IPS-18c (cell line): ENCODE results near the gene EPHB6.

Experiments
- H3K4me3 ChIP-seq: 2 replicates; pipeline ENCODE4 v1.7.0; 2013; ENCODE audit warnings: low read depth, mild to moderate bottlenecking, low read length, moderate library complexity; ENCODE audit not compliant: insufficient read depth
- H3K9me3 ChIP-seq: one replicate; pipeline ENCODE4 v1.6.1; 2013; ENCODE audit warnings: mild to moderate bottlenecking, low read length, moderate library complexity; ENCODE audit not compliant: control insufficient read depth, insufficient read depth

Gene EPHB6

DNA sequence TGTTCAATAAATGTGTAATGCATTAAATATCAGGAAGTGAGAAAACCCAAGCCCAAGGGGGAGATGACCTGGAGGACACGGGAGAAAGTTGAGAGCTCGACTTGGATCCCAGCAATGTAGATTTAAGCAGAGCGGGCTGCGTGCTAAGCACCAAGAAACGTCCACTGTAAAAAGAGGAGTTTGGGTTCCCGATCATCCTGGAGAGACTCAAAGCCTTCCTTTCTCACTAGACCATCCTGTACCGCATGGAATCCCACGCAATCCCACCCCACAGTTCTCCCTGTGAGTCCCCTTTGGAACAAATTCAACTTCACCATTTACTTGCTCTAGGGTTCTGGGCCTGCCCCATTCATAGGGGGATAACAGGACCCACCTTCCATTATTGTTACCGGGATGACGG, 28.3 kb downstream of the EPHB6 start:
- H3K9me3 ChIP-seq, result no peaks in the 10 kb centered on the region
- no peak overlapping the region for H3K4me3 ChIP-seq

DNA sequence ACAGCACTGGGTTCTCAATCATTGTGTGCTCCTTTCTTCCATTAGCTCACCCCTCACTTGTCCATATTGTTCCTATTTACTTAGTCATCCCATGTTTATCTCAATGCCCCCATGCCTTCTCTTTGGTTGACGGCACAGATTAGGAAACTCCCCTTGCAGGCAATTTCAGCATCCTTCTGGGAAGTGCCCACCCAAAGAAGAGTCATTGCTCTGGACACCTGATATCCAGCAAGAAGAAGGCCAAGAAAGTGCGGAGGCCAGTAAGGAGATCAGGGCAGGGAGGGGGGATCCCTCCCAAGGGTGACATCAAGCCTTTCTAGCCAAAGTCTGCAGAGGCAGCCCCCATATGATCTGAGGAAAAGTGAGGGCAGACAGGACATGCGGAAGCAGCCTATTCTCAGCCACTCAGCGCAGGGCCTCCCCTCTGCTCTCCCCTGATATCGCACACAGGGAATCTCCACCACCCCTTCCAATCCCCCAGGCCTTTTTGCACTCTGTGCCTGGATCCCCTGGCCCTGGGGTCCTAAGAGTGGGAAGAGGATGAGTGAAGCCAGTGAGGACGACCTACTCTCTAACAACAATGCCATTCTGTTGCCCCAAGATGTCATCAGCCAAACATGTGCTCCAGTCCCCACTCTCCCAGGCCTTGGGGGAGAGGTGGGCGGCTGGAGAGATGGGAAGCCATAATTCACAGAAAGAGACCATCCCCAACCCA, 28.9 kb downstream of the EPHB6 start:
- Histone ChIP-seq H3K4me3 (no peak overlapping the region), H3K9me3 (no peaks in the 10 kb centered on the region)

GRCh38 chr7:142884286-142884640, 29.4 kb downstream of the EPHB6 start:
- H3K9me3 ChIP-seq, result no peaks in the 10 kb centered on the region
- H3K4me3 ChIP-seq, result no peak overlapping the region

GRCh38 chr7:142885311-142886230, 30.7 kb downstream of the EPHB6 start, which contains the start of gene TRPV6:
TSS of gene TRPV6 (minus strand) at chr7:142885745.
- no peaks in the 10 kb centered on the region for H3K9me3 ChIP-seq
- H3K4me3 ChIP-seq, result no peak within 1 kb of the TSS

DNA sequence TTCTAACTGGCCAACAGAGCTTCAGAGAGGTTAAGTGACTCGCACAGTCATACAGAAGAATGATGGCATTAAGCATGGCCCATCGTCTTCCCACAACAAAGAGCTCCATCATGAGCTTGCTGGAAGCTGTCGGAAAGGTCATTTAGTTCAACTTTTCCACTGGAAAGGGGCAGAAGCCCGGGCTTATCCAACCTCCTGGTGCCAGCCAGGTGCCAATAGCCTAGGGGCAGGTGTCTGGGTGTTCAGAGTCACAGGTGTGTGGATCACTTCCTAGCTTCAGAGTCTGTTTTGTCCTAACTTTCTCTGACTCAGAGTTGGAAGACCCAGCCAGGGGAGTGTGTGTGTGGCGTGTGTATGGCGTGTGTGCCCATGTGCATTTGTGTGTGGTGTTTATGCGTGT, 32.0 kb downstream of the EPHB6 start:
- Histone ChIP-seq H3K9me3 (no peaks in the 10 kb centered on the region), H3K4me3 (no peak overlapping the region)

DNA sequence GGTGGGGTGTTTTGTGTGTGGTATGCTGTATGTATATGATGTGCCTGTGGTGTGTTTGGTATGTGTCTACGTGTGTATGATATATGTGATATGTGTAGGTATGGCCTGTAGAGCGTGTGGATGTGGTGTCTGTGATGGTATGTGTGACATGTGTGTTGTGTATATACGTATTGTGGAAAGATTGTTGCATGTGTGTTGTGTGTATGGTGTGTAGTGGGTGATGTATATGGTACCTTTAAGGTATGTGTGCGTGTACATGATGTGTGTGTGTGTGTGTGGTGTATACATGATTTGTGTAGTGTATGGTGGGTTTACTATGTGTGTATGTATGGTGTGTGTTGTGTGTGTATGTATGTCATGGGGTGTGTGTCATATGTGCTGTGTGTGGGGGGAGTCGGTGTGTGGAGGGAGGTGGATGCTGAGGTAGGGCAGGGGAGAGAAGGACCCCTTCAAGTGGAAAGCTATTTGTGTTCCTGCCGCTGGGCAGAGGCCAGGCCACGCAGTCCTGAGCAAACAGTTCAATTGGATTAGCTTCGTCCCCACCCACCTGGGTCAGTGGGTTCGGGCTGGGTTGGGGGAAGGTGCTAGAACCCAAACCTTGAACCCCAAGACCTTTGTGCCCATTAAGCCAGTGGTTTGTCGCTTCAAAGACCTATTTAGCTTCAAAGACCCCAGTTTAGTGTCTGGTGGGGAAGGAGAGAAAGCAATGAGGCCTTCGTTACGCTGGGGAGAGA, 32.6 kb downstream of the EPHB6 start:
- H3K9me3 ChIP-seq, result no peaks in the 10 kb centered on the region
- no peak overlapping the region for H3K4me3 ChIP-seq

DNA sequence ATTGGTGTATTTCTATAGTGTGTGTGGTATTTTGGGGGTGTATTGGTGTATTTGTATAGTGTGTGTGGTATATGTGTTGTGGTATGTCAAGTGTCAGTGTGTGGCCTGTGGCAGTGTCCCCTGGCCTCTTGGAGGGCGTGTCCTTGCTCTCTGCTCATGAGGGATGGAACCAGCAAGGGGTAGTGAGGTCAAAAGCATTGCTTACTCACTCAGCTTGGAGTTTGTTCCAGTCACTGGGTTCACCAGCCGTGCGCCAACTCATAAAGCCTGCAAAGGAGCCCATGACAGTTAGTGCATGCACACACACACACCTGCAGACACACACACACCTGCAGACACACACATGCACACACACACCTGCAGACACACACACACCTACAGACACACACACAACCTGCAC, 34.9 kb downstream of the EPHB6 start:
- no peaks in the 10 kb centered on the region for H3K9me3 ChIP-seq
- no peak overlapping the region for H3K4me3 ChIP-seq

DNA sequence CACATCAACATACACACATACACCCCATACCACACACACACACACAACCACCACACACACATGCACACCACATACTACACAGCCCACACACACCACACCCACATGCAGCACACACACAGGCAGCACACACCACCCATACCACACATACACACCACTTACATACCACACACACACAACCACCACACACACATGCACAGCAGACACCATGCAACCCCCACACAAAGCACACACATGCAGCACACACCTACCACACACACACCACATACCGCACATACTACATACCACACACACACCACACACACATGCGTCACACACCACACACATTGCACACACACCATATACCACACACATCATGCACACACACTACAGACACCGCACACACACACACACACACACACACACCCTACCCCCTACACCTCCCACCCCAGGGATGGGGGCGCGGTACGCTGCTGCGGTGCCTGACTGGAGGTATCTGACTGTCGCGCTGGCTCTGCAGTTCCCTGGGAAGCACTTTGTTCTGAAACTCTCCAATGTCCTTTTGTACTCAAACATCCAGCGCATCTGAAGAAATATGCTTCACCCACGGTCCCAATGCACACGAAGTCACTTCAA, 36.1 kb downstream of the EPHB6 start:
- no peak overlapping the region for H3K4me3 ChIP-seq
- H3K9me3 ChIP-seq, result no peaks in the 10 kb centered on the region

- Histone ChIP-seq H3K9me3 (no peaks in the 10 kb centered on the region), H3K4me3 (no peak overlapping the region)
Observed at GRCh38 chr7:142891490-142892082, 36.7 kb downstream of the EPHB6 start.

DNA sequence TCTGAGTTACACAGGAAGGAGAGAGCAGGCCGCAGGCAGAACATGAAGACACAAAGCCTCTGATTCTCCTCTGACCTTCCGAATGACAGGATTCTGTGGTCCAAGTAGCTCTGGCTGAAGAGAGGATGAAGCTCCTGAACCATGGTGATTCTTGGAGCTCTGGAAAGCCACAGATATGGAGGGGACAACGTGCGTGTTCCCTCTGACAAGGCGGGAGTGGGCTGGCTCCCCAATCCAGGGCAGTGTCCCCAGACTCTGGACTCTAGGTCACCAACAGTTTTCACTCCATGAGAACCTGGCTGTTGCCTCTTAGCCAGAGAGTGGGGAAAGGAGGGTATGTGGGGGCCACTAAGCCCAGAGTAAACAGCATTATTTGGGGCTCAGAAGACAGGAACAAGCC, 38.1 kb downstream of the EPHB6 start:
- Histone ChIP-seq H3K9me3 (no peaks in the 10 kb centered on the region), H3K4me3 (no peak overlapping the region)

DNA sequence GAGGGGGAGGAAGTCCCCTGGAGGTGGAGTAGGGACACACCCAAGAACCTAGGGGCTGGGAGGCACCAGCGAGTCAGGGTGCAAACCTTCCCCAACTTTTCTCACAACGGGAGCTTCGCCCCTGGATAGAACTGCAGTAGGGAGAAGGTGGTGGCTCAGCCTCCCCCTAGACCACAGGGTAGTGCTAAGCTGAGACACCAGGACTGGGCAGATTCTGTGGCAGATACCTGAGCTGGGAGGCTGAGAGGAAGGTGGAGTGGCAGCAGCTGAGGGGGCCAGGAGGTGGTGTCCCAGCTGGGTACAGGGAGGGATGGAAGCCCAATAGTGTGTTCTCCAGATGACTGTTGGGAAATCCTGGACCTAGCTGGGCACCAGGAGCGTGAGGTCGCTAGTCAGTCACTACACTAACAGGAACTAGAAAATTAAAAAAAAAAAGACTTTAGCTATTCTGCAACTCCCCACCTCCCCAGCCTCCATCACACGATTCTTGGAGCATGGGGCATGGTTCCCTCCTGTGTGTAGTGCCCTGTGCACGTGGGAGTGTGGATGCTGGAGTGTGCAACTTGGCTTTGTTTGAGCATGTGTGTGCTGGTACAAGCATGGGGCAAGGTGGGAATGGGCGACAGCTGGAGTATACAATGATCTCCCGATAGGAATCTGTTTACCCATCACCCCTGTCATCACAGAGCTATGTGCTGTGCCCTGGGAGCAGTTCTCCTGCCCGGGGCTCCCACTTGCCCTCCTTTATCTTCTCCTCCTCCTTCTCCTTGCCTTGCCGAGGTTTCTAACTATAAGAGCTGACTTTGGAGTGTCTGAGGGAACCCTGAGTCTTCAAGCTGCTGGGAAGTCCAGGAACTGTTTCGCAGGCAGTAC, 39.5 kb downstream of the EPHB6 start:
- Histone ChIP-seq H3K4me3 (no peak overlapping the region), H3K9me3 (no peaks in the 10 kb centered on the region)

DNA sequence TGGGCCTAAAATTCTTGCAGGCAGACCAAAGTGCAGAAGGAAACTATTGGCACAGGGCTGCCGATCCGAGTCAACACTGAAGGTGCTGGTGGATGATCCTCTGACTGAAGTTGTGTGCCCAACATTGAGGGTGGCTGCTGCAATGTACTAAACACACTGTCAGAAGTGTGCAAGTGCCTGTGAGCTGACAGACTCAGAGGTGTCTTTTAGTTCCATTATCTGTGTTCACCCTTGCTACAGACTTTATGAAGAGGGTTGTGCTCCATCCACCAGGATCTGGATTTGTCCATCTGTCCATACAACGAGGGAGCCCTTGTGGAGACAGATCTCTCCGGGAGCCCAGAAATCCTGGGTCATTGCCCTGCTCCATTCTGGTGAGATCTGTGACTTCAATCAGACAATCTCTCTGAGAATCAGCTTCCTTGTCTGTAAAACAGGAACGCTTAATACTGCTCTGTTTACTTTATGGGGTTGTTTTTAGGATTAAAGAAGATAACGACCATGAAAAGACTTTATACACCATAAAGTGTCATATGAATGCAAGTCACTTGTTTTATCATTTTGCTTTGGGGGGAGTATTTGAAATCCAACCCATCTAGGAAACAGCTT, 40.2 kb downstream of the EPHB6 start:
- no peaks in the 10 kb centered on the region for H3K9me3 ChIP-seq
- no peak overlapping the region for H3K4me3 ChIP-seq

DNA sequence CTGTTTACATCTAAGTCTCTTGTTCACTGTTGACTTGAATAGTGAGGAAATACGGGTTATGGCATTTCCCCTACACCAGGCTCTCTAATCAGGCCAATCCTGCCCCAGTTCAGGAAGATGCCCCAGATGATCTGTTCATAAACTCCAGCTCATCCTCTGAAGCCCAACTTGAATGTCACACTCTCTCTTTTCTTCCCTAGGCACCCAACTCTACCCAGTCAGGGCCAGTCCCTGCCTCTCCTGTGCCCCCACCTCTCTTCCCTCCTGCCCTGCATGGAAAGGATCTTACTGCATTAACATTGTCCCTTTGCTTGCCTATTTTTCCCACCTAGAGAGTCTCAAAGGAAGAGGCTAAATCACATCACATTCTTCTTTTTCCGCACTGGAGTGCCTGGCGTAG, 41.3 kb downstream of the EPHB6 start:
- Histone ChIP-seq H3K9me3 (no peaks in the 10 kb centered on the region), H3K4me3 (no peak overlapping the region)

DNA sequence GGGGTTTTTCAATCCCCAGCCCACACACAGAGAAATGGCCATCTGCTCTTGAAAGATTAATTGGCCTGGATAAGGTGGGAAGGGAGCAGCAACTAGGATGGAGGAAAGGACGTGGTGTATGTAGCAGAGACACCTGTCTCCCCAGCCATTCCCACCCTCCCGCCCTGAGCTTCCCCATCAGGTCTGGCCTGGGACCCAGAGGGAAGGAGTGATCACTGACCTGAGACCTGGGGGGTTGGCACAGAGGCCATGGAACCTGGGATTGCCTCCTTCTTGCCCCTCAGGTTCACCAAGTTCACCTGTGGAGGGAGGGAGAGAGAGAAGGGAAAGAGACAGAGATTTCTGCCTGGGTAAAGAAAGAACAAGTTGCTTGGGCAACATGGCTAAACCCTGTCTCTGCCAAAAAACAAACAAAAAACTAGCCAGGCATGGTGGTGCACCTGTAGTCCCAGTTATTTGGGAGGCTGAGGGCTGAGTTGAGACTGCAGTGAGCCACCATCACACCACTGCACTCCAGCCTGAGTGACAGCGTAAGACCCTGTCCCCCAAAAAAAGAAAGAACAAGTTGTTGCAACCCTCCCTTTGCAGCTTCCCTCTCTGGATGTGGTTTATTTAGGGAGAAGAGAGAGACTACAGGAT, 42.0 kb downstream of the EPHB6 start:
- no peak overlapping the region for H3K4me3 ChIP-seq
- no peaks in the 10 kb centered on the region for H3K9me3 ChIP-seq

DNA sequence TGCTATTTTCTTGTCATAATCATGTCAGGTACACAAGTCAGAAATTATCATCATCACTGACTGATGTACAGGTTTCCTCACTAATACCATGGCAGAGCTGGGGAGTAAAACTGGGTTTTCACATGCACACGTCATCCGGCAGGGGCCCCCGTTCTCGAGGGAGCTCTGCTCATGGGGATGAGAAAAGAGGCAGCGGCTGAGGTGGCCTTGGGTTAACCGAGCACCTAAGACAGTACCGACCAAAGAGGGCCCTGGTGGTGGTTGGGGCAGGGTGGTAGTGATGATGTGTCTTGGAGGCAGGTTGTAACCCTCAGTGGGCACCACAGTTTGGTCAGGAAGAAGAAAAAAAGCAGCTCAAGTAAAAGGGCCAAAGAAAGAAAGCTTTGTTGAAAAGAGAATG, 42.8 kb downstream of the EPHB6 start:
- Histone ChIP-seq H3K9me3 (no peaks in the 10 kb centered on the region), H3K4me3 (no peak overlapping the region)
